WTC11 (cell line): ENCODE results near the gene C1QTNF6. TPM values are rescaled to one million over a fixed set of nuclear protein-coding genes. Genes with fewer than 3 reads are reported as not detected.

Source experiments
- ATAC-seq: fragments of 200-7000 bp; cut with Tn5 transposase; 2 replicates; pipeline ENCODE4 v1.10.0; 2021; ENCODE audit warnings: mild to moderate bottlenecking, moderate library complexity
- CTCF ChIA-PET: fragments of 300-600 bp; sonication (Branson Sonifier 250); formaldehyde crosslinking; loops from one replicate; lab custom pipeline; 2021; ENCODE audit warnings: antibody characterized with exemption; lab: Charles Lee
- POLR2A ChIA-PET: fragments of 350-600 bp; sonication (Branson Sonifier 250); formaldehyde crosslinking; loops from one replicate; lab custom pipeline; 2021; ENCODE audit warnings: antibody characterized with exemption; lab: Charles Lee
- DNase-seq: peaks from one replicate; pipeline ENCODE4 v3.0.0; 2021; ENCODE audit warnings: low spot score
- H3K27ac Mint-ChIP-seq: 2 replicates; pipeline ENCODE4 v1.8.0; 2021; ENCODE audit warnings: mixed read lengths
- H3K27me3 Mint-ChIP-seq: 2 replicates; pipeline ENCODE4 v1.8.0; 2021; ENCODE audit warnings: low read depth, mild to moderate bottlenecking, moderate library complexity, mixed read lengths
- H3K36me3 Mint-ChIP-seq: 2 replicates; pipeline ENCODE4 v1.8.0; 2021; ENCODE audit warnings: mixed read lengths
- H3K4me1 Mint-ChIP-seq: 2 replicates; pipeline ENCODE4 v1.8.0; 2022; ENCODE audit warnings: mixed read lengths
- H3K4me3 Mint-ChIP-seq: 2 replicates; pipeline ENCODE4 v1.8.0; 2021; ENCODE audit warnings: mild to moderate bottlenecking, moderate library complexity, mixed read lengths
- H3K9me3 Mint-ChIP-seq: 2 replicates; pipeline ENCODE4 v1.8.0; 2021; ENCODE audit warnings: mixed read lengths
- CBFB ChIP-seq: sonication (generic); formaldehyde crosslinking; IDR thresholded peaks from 2 replicates; pipeline ENCODE4 v1.8.1; 2022; ENCODE audit warnings: mild to moderate bottlenecking, low read depth, missing genetic modification reagents
- CDX4 ChIP-seq: fragments of 250-450 bp; sonication (Bioruptor Pico); IDR thresholded peaks from 2 replicates; pipeline ENCODE4 v1.9.0; 2021; ENCODE audit warnings: moderate library complexity, mild to moderate bottlenecking, inconsistent platforms, borderline replicate concordance
- ESRRA ChIP-seq: sonication (generic); formaldehyde crosslinking; IDR thresholded peaks from 2 replicates; pipeline ENCODE4 v1.8.1; 2022; ENCODE audit warnings: mild to moderate bottlenecking, missing genetic modification reagents, borderline replicate concordance
- FOXP4 ChIP-seq: sonication (generic); formaldehyde crosslinking; IDR thresholded peaks from 2 replicates; pipeline ENCODE4 v1.8.0; 2022; ENCODE audit warnings: mild to moderate bottlenecking, missing genetic modification reagents
- HMGA2 ChIP-seq: fragments of 250-450 bp; sonication (Bioruptor Pico); IDR thresholded peaks from 2 replicates; pipeline ENCODE4 v1.4.0; 2021; ENCODE audit warnings: mild to moderate bottlenecking, moderate library complexity
- HMGXB4 ChIP-seq: sonication (generic); formaldehyde crosslinking; IDR thresholded peaks from 2 replicates; pipeline ENCODE4 v1.8.1; 2023; ENCODE audit warnings: mild to moderate bottlenecking, moderate library complexity, missing genetic modification reagents
- JAZF1 ChIP-seq: fragments of 250-450 bp; sonication (Bioruptor Pico); IDR thresholded peaks from 2 replicates; pipeline ENCODE4 v1.9.0; 2021; ENCODE audit warnings: moderate library complexity, mild to moderate bottlenecking, inconsistent platforms
- NFATC4 ChIP-seq: fragments of 250-450 bp; sonication (Bioruptor Pico); IDR thresholded peaks from 2 replicates; pipeline ENCODE4 v1.9.0; 2021; ENCODE audit warnings: mild to moderate bottlenecking
- NFE2L1 ChIP-seq: sonication (generic); formaldehyde crosslinking; IDR thresholded peaks from 2 replicates; pipeline ENCODE4 v1.8.1; 2023; ENCODE audit warnings: missing genetic modification reagents
- PRRX2 ChIP-seq: fragments of 250-450 bp; sonication (Bioruptor Pico); IDR thresholded peaks from 2 replicates; pipeline ENCODE4 v1.8.0; 2021; ENCODE audit warnings: mild to moderate bottlenecking
- RORB ChIP-seq: fragments of 250-450 bp; sonication (Bioruptor Pico); IDR thresholded peaks from 2 replicates; pipeline ENCODE4 v1.9.0; 2021; ENCODE audit warnings: mild to moderate bottlenecking
- SOX15 ChIP-seq: fragments of 250-450 bp; sonication (Bioruptor Pico); IDR thresholded peaks from 2 replicates; pipeline ENCODE4 v1.9.0; 2021; ENCODE audit warnings: mild to moderate bottlenecking
- USF1 ChIP-seq: sonication (generic); formaldehyde crosslinking; IDR thresholded peaks from 2 replicates; pipeline ENCODE4 v1.8.0; 2022; ENCODE audit warnings: mild to moderate bottlenecking, missing genetic modification reagents
- ZNF121 ChIP-seq: sonication (generic); formaldehyde crosslinking; IDR thresholded peaks from 2 replicates; pipeline ENCODE4 v1.8.0; 2023; ENCODE audit warnings: missing genetic modification reagents
- ZNF416 ChIP-seq: fragments of 250-450 bp; sonication (Bioruptor Pico); IDR thresholded peaks from 2 replicates; pipeline ENCODE4 v1.9.0; 2021; ENCODE audit warnings: mild to moderate bottlenecking, inconsistent platforms
- ZNF671 ChIP-seq: fragments of 250-450 bp; sonication (Bioruptor Pico); IDR thresholded peaks from 2 replicates; pipeline ENCODE4 v1.8.0; 2021; ENCODE audit warnings: mild to moderate bottlenecking
- ZSCAN18 ChIP-seq: fragments of 250-450 bp; sonication (Bioruptor Pico); IDR thresholded peaks from 2 replicates; pipeline ENCODE4 v2.1.2; 2022; ENCODE audit warnings: mild to moderate bottlenecking, moderate library complexity
- total RNA-seq: library from RNA; stranded (reverse); gene quantifications from 3 replicates; pipeline ENCODE4 v1.2.3, GENCODE V29; 2021

The C1QTNF6 gene
- total RNA-seq, 1 experiment from 2014 or later: 5.9 TPM

GRCh38 chr22:37148031-37148651 is 39.9 kb downstream of the C1QTNF6 start:
- Mint-ChIP-seq H3K9me3 (peaks cover 14% of the 10 kb centered on the region), H3K36me3 (no peaks in the 10 kb centered on the region), H3K27ac (no peak overlapping the region), H3K4me1 (peaks cover 15% of the 10 kb centered on the region), H3K4me3 (no peak overlapping the region), H3K27me3 (peaks cover 5% of the 10 kb centered on the region)
- ATAC-seq: 0 out of 2 replicates have a peak, but pooled peaks have one; percentile 25
- TF ChIP-seq ESRRA (CRISPR knock-in tag) (peak; percentile 47; the same call in 1 of the 2 replicates), RORB (CRISPR knock-in tag) (no peak), USF1 (no peak), HMGA2 (no peak), PRRX2 (CRISPR knock-in tag) (no peak), ZNF416 (no peak), CDX4 (CRISPR knock-in tag) (no peak), CBFB (CRISPR knock-in tag) (no peak), ZSCAN18 (CRISPR knock-in tag) (no peak)
- CTCF ChIA-PET: interaction anchor here (0.6 to 2.7 kb wide), 11 partner anchors 8 to 292 kb away, joined by 3 to 13 read pairs (median 6); partner anchors contain the start of gene KCTD17
- POLR2A ChIA-PET: no interaction called here
- DNase-seq: no peak

GRCh38 chr22:37147186-37147990 is 40.7 kb downstream of the C1QTNF6 start:
- TF ChIP-seq ZNF121 (CRISPR knock-in tag): no peak
- no peak for TF ChIP-seq HMGXB4 (CRISPR knock-in tag)
- no peak for TF ChIP-seq ESRRA (CRISPR knock-in tag)
- TF ChIP-seq ZNF671: no peak
- no peak for TF ChIP-seq FOXP4 (CRISPR knock-in tag)
- no peak for TF ChIP-seq RORB (CRISPR knock-in tag)
- TF ChIP-seq NFATC4 (CRISPR knock-in tag): no peak
- no peak for TF ChIP-seq SOX15 (CRISPR knock-in tag)
- TF ChIP-seq JAZF1: no peak
- no peak for TF ChIP-seq PRRX2 (CRISPR knock-in tag)
- no peak for TF ChIP-seq NFE2L1
- TF ChIP-seq, all 79 proteins: peak for 0
- no peaks in the 10 kb centered on the region for H3K36me3 Mint-ChIP-seq
- ChIA-PET POLR2A (interaction anchor here (0.5 kb wide), 1 partner anchor 939 kb away, joined by 4 read pairs; no protein-coding TSS in a partner anchor), CTCF (interaction anchor here (0.6 to 2.7 kb wide), 12 partner anchors 13 to 1718 kb away, joined by 3 to 13 read pairs (median 4); partner anchors contain the start of gene KCTD17)
- DNase-seq (no peak), ATAC-seq (no peak)
- no peak overlapping the region for H3K4me3 Mint-ChIP-seq
- no peak overlapping the region for H3K27ac Mint-ChIP-seq
- H3K9me3 Mint-ChIP-seq: peaks cover 14% of the 10 kb centered on the region
- H3K27me3 Mint-ChIP-seq: peaks cover under 1% of the 10 kb centered on the region
- H3K4me1 Mint-ChIP-seq: peaks cover 15% of the 10 kb centered on the region
